Retina (tissue), 1 donor: ENCODE data around the gene MB.
"Not testable (repeated sequence)": the region's sequence is repeated elsewhere in the genome, so short reads cannot be mapped to it uniquely, and the experiment has no call there.

Experiments used
- DNase-seq: peaks from one replicate; pipeline ENCODE4 v3.0.0-alpha.2; 2016

Gene MB

DNA sequence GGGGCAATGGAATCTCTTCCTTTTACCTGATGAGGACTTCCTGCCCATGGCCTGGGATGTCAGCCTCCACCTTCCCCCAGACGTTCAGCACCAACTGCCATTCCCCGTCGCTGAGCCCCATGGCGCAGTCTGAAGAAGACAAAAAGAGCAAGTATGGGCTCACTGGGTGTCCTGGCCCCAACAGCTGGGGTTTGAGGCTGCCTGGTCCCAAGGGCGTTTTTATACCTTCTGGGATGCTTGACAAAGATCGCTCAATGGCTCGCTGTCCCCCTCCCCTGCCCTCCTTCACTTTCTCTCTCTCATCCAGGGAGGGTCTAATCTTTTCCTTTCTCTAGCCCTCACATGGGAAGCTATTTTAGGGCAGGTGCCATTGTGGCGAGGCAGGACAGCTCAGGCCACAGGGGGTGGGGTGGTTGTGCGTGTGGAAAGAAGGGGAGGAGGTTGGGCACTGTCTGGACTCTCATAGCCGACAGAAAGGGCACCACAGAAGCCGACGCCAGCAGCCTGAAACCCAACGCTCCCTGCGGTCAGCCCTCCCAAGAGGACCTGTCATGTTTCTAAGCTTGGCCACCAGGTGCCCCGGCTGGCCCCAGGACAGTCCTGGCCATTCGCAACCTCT, at the start of gene MB:
MB (minus strand) TSS at position 193 of the 619 bp plus-strand sequence; CDS start at position 121, 72 bp downstream.
- DNase-seq: no peak

- DNase-seq: not testable (repeated sequence)
Observed at GRCh38 chr22:35666699-35667098, 49.6 kb upstream of the MB start.

DNA sequence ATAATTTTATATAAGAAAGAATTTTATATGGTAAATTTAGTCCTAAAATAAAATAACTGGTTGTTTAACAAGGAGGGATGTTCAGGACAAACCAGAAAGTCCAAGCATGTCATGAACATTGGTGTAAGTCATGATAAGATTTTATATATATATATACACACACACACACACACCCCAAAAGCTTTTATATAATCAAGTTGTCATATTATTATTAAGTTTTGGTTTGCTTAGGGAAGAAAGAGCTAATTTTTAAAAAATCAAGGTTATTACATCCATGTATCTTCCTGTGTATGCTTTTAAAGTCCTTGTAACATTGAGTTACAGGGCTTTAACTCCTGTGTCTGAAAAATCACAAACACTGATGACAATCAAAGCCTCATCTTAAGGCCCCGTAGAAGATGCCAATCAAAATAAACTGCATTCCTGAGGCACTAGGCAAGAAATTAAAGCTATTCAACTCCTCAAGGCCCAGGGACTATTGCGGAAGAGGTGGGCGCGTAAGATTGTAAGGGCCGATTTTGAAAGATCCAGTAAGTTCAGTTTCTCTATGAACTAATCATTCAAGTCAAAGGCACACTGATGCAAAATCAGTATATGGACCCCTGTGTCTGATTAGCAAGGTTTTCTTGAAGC, 47.9 kb upstream of the MB start:
- DNase-seq: no peak

GRCh38 chr22:35663371-35663770, 46.2 kb upstream of the MB start:
- DNase-seq: no peak

GRCh38 chr22:35662914-35663313, 45.8 kb upstream of the MB start:
- DNase-seq: no peak

GRCh38 chr22:35661464-35661863, 44.3 kb upstream of the MB start:
- DNase-seq: no peak

GRCh38 chr22:35660291-35661127, 43.4 kb upstream of the MB start:
- DNase-seq: no peak

DNA sequence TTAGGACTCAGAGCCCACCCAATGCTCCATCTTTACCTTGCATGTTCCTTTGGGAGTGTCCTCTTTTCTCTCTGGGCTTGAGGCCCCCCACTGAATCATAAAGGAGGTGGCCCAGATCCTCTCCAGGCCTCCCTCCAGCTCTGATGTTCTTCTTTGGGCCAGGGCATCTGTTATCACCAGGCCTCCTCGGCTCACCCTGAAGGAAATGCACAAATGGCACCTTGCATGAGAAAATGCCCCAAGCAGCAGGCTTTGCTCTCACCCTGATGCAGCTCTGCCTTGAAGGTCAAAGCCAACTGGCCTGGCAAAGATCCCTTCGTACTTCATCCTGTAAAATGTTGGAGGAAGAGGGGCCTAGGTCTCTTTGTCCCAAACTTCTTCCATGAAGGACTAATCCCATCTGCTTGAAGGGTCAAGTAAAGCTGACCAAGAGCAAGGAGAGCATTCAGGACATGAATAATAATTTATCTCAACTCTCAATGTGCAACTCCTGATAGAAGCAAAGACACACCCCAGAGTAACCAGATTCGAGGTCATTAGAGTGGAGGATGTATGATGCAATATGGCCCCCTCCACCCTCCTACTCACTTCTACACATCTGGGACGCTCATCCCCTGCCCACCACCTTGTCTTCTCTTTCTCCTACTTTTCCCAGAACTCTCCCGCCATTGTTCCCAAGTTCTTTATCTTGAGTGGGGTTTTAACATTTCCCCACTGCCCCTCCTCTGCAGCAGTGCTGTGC, 40.6 kb upstream of the MB start:
- no peak for DNase-seq

- DNase-seq: no peak
Observed at GRCh38 chr22:35656284-35656752, 39.2 kb upstream of the MB start.

GRCh38 chr22:35653824-35654223, 36.7 kb upstream of the MB start:
- no peak for DNase-seq

DNA sequence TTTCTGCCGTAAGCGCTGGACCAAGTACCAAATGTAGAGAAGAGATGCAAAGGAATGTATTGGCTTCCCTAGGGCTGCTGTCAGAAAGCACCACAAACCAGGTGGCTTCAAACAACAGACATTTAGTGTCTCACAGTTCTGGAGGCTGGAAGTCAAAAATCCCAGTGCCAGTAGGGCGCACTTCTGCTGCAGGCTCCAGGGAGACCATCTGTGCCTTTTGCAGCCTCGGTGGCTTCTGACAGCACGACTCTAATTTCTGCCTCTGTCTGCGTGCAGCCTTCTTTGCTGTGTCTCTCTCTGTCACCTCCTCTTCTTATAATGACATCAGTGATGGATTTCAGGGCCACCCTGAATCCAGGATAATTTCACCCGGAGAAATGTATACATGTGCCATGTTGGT, 34.0 kb upstream of the MB start:
- DNase-seq: no peak

GRCh38 chr22:35649636-35650250, 32.6 kb upstream of the MB start:
- no peak for DNase-seq

- DNase-seq: no peak
Observed at GRCh38 chr22:35649026-35649553, 32.0 kb upstream of the MB start.

GRCh38 chr22:35648066-35649025, 31.2 kb upstream of the MB start, which contains the start of gene APOL6:
Gene APOL6, plus strand, starts transcription at chr22:35648446. Its CDS starts 7,980 bp downstream, at chr22:35656426.
- DNase-seq: peak; percentile 54

GRCh38 chr22:35645646-35646045, 28.5 kb upstream of the MB start:
- no peak for DNase-seq

DNA sequence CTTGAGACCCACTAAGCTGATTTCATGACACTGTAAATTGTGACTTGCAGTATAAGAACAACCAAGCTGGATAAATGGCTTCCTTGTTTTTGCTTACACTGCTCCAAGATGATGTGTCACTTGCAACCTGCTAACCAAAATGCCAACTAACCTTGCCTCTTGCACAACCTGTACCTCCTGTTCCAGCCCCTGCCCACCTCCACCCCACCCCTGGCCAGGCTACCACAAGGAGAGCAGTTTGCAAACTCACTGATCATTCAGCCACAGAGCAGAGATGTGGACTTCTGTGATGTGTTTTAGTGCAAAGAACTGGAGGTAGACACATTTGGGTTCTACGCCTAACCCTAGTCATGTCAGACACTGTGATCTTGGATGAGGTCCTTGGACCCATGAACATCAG, 26.9 kb upstream of the MB start:
- no peak for DNase-seq

DNA sequence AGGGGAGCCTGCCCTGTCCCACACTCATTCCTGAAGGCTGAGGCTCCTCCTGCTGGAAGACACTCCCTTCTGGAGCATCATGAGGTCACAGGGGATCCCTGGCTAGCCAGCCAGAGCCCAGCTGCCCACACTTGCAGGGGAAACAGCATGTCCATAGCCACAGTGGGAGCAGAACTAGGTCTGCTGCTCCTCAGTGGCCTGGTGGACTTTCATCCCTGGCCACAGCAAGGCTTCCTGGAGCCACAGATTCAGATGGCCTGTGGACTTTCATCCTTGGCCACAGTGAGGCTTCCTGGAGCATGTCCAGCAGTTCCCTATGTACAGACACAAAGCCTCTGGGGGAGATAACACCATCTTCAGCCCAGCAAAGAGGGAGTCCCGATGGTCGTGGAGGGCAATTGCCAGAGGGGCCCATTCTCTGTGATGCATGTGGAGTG, 25.2 kb upstream of the MB start:
- no peak for DNase-seq

DNA sequence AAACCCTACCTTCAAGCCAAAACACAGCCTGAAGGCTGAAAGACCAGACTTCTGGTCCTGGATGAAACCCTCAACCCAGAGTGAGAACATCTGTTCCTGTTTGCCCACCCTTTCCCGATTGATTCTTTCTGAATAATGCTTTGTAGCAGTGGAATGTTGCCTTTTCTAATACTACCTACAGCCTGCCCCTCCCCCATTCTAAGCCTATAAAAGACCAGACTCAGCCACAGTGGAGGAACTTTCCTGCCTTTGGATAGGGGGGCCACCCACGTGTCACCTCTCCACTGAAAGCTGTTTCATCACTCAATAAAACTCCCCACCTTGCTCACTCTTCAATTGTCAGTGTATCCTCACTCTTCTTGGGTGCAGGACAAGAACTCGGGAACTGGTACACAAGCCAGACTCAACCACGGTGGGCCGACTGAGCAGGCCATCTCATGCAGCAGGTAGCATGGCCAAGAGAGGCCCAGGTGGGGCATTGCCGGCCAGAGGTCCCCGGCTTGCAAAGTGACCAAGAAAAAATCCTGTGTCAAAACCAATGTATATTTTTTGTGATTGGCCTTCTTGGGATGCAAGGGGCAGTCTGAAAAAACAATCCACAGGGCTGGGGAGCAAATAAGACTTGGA, 24.5 kb upstream of the MB start:
- DNase-seq: no peak

GRCh38 chr22:35638410-35638809, 21.3 kb upstream of the MB start:
- no peak for DNase-seq

- DNase-seq: no peak
Observed at GRCh38 chr22:35638001-35638400, 20.9 kb upstream of the MB start.

DNA sequence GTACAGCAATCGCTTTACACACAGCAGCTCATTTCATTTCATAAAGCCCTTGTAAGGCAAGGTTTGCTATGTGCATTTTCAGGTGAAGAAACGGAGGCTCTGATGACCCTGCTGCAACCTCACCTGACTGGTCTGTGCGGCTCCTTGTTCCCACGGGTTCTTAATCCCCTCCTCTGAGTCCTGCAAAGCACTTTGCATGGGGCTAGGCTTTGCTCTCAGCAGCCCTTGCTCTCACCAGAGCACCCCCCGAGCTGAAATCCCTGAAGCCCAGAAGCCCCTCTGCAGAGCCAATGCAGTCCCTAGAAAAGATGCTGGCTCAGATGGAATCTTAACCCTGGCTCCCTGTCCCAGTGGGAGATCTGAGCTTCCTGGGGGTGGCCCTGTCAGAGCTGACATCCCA, 20.1 kb upstream of the MB start:
- no peak for DNase-seq
